ENCODE results near the gene MRPL54.

DNA sequence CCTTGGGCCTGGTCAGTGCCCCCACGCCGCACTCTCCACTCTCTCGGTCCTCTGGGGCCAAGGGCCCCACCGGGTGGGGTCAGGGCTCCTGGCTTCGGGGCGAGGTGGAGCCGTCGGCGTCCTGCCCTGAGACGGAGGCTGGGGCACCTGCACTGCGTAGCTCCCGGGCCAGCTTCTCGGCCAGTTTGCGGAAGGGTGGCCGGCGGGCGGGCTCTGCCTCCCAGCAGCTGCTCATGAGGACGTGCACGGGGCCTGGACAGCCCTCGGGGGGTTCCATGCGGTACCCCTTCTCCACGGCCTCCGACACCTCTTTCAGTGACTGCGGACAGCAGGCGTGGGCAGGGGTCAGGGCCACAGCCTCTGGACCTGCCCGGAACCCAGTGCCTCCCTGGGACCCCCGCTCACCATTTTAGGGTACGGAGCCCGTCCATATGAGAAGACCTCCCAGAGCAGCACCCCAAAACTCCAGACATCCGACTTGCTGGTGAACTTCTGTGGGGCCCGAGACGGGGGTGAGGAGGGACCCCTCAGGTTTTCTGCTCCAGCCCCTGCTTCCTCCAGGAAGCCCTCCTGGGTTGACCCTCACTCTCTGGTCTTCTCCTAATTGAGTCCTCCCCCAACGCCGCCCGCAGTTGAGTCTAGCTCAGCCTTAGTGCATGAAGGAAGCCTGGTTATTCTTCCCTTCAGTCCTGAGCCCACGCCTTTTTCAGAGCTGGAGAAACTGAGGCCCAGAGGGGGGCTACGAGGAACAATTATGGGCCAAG lies 15.8 kb downstream of the MRPL54 start:
- TF ChIP-seq CTCF (conservative IDR thresholded peaks at IDR 0.05; ENCODE audit: low read length), result no peak
- TF ChIP-seq EZH2phosphoT487 (IDR thresholded peaks at IDR 0.05; ENCODE audit: borderline replicate concordance, low read depth, low read length), result no peak
